SK-N-SH treated with all-trans-retinoic acid at 6 μM for 48 hours (cell line): ENCODE results near the gene UBXN4.

ENCODE experiments used
- ATAC-seq: fragments of 200-7000 bp; cut with Tn5 transposase; 3 replicates; pipeline ENCODE4 v1.9.1; 2020; ENCODE audit warnings: mild to moderate bottlenecking, moderate library complexity
- ARNTL ChIP-seq: fragments of 450-650 bp; formaldehyde crosslinking; IDR thresholded peaks from 2 replicates; pipeline ENCODE4 v1.5.0; 2020; ENCODE audit warnings: low read depth, mild to moderate bottlenecking, moderate library complexity, borderline replicate concordance
- BACH2 ChIP-seq: fragments of 250-450 bp; sonication (Bioruptor Pico); IDR thresholded peaks from 2 replicates; pipeline ENCODE4 v1.9.0; 2021; ENCODE audit warnings: mild to moderate bottlenecking, borderline replicate concordance
- CREB5 ChIP-seq: fragments of 250-450 bp; sonication (Bioruptor Pico); IDR thresholded peaks from 2 replicates; pipeline ENCODE4 v1.5.1; 2020; ENCODE audit warnings: low read depth, mild to moderate bottlenecking, moderate library complexity
- CSDC2 ChIP-seq: fragments of 250-450 bp; sonication (Bioruptor Pico); IDR thresholded peaks from 2 replicates; pipeline ENCODE4 v1.5.0; 2020; ENCODE audit warnings: mild to moderate bottlenecking, moderate library complexity
- CSRNP3 ChIP-seq: fragments of 250-450 bp; sonication (Bioruptor Pico); IDR thresholded peaks from 2 replicates; pipeline ENCODE4 v1.5.1; 2021; ENCODE audit warnings: mild to moderate bottlenecking, moderate library complexity
- ESRRG ChIP-seq: fragments of 250-450 bp; sonication (Bioruptor Pico); IDR thresholded peaks from 2 replicates; pipeline ENCODE4 v1.6.1; 2021; ENCODE audit warnings: mild to moderate bottlenecking
- ISL1 ChIP-seq: fragments of 250-450 bp; sonication (Bioruptor Pico); IDR thresholded peaks from 2 replicates; pipeline ENCODE4 v2.1.2; 2022; ENCODE audit warnings: mild to moderate bottlenecking, moderate library complexity
- OSR1 ChIP-seq: fragments of 250-450 bp; sonication (Bioruptor Pico); IDR thresholded peaks from 2 replicates; pipeline ENCODE4 v1.8.0; 2022; ENCODE audit warnings: moderate library complexity, mild to moderate bottlenecking, inconsistent platforms
- PATZ1 ChIP-seq: fragments of 250-450 bp; sonication (Bioruptor Pico); IDR thresholded peaks from 2 replicates; pipeline ENCODE4 v1.8.0; 2020; ENCODE audit warnings: mild to moderate bottlenecking, moderate library complexity, borderline replicate concordance
- POU6F1 ChIP-seq: fragments of 250-450 bp; sonication (Bioruptor Pico); IDR thresholded peaks from 2 replicates; pipeline ENCODE4 v1.8.0; 2021; ENCODE audit warnings: low read depth, mild to moderate bottlenecking, moderate library complexity, borderline replicate concordance
- RARB ChIP-seq: fragments of 250-450 bp; sonication (Bioruptor Pico); IDR thresholded peaks from 2 replicates; pipeline ENCODE4 v1.8.0; 2021; ENCODE audit warnings: mild to moderate bottlenecking, moderate library complexity
- SNAI2 ChIP-seq: fragments of 250-450 bp; sonication (Bioruptor Pico); IDR thresholded peaks from 2 replicates; pipeline ENCODE4 v1.5.0; 2020; ENCODE audit warnings: mild to moderate bottlenecking, moderate library complexity
- TCF4 ChIP-seq: fragments of 250-450 bp; sonication (Bioruptor Pico); IDR thresholded peaks from 2 replicates; pipeline ENCODE4 v1.8.0; 2021; ENCODE audit warnings: mild to moderate bottlenecking, moderate library complexity, borderline replicate concordance
- TOX ChIP-seq: fragments of 250-450 bp; sonication (Bioruptor Pico); IDR thresholded peaks from 2 replicates; pipeline ENCODE4 v1.8.0; 2021; ENCODE audit warnings: mild to moderate bottlenecking, moderate library complexity, borderline replicate concordance
- TSHZ2 ChIP-seq: fragments of 250-450 bp; sonication (Bioruptor Pico); IDR thresholded peaks from 2 replicates; pipeline ENCODE4 v1.5.0; 2020; ENCODE audit warnings: mild to moderate bottlenecking, moderate library complexity
- ZC3H10 ChIP-seq: fragments of 250-450 bp; sonication (Bioruptor Pico); IDR thresholded peaks from 2 replicates; pipeline ENCODE4 v1.5.1; 2021; ENCODE audit warnings: mild to moderate bottlenecking, moderate library complexity
- ZFP30 ChIP-seq: fragments of 450-650 bp; formaldehyde crosslinking; IDR thresholded peaks from 2 replicates; pipeline ENCODE4 v1.5.0; 2022; ENCODE audit warnings: mild to moderate bottlenecking, moderate library complexity
- ZNF565 ChIP-seq: fragments of 450-650 bp; formaldehyde crosslinking; conservative IDR thresholded peaks from 2 replicates; pipeline ENCODE4 v1.5.0; 2020; ENCODE audit warnings: low read depth, mild to moderate bottlenecking, moderate library complexity
- ZNF70 ChIP-seq: fragments of 450-650 bp; formaldehyde crosslinking; IDR thresholded peaks from 2 replicates; pipeline ENCODE4 v1.5.0; 2020; ENCODE audit warnings: mild to moderate bottlenecking, moderate library complexity
- ZNF8 ChIP-seq: fragments of 450-650 bp; formaldehyde crosslinking; IDR thresholded peaks from 2 replicates; pipeline ENCODE4 v1.5.0; 2020; ENCODE audit warnings: mild to moderate bottlenecking, moderate library complexity

UBXN4 gene

GRCh38 chr2:135776367-135776766 lies 34.7 kb downstream of the UBXN4 start (continued):
- TF ChIP-seq TSHZ2 (CRISPR knock-in tag) (no peak), ZFP30 (no peak), ISL1 (CRISPR knock-in tag) (no peak), OSR1 (CRISPR knock-in tag) (no peak), CREB5 (CRISPR knock-in tag) (no peak), TCF4 (CRISPR knock-in tag) (no peak), PATZ1 (no peak), SNAI2 (CRISPR knock-in tag) (no peak), TOX (no peak)

- no peak for ATAC-seq
These were observed 40.6 kb downstream of the UBXN4 start for GRCh38 chr2:135782231-135782630.

More at GRCh38 chr2:135782231-135782630, 40.6 kb downstream of the UBXN4 start:
- TF ChIP-seq POU6F1 (CRISPR knock-in tag) (no peak), BACH2 (CRISPR knock-in tag) (no peak), ZC3H10 (CRISPR knock-in tag) (no peak), CSDC2 (CRISPR knock-in tag) (no peak), CREB5 (CRISPR knock-in tag) (no peak), RARB (no peak), ZNF70 (CRISPR knock-in tag) (no peak), OSR1 (CRISPR knock-in tag) (no peak), TOX (no peak), CSRNP3 (CRISPR knock-in tag) (no peak), ESRRG (CRISPR knock-in tag) (no peak), ARNTL (CRISPR knock-in tag) (no peak), ZNF565 (CRISPR knock-in tag) (no peak), PATZ1 (no peak), SNAI2 (CRISPR knock-in tag) (no peak), TSHZ2 (CRISPR knock-in tag) (no peak), ZNF8 (CRISPR knock-in tag) (no peak), ZFP30 (no peak)
